ENCODE measurements around the gene NIFK. TPM values are rescaled to one million over a fixed set of nuclear protein-coding genes. Genes with fewer than 3 reads are reported as not detected.
"Not testable (repeated sequence)": the region's sequence is repeated elsewhere in the genome, so short reads cannot be mapped to it uniquely, and the experiment has no call there.

Gene NIFK
- total and polyA plus RNA-seq, 2 of the 4 experiments (the other 2 are of a cell fraction) = 19.5 to 24.3 TPM

DNA sequence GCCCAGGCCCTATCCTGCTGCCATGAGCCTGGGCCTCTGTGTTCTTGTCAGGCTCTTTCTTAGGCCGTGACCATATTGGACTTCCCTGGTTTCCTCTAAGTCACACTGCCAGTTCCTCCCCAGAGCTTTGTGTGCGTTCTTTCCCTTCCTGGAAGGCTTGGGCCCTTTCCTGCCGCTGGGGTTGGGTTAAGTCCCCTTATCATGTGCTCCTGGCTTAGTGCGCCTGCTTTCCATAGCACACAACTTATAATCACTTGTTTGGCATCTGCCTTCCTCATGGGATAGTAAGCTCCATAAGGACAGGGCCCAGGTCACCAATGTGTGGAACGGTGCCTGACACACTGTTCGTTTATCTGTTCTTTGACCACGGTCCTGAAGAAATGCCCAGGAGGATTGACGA, 31.3 kb downstream of the NIFK start:
- in situ Hi-C loops (cut with MboI; ENCODE audit: low sequenced_read_pairs) (no loop called here), intact Hi-C loops (cut with micrococcal nuclease) (no loop called here), dilution Hi-C loops (cut with HindIII; ENCODE audit: low sequenced_read_pairs, unreplicated experiment) (no loop called here)
- WGBS, 2 experiments (ENCODE audit: extremely low coverage in 2 of 2, insufficient read length in 1 of 2) = 93% methylated on average over 2 of the region's 8 CpGs; no CpG with 5 or more reads in 1 of the 2 experiments
- Histone ChIP-seq H3K36me3 (ENCODE audit: control insufficient read depth, insufficient read depth, low read length) (no peaks in the 10 kb centered on the region), H3K18ac (ENCODE audit: low read depth, low read length) (no peak overlapping the region), H4K91ac (ENCODE audit: insufficient read depth, low read depth, low read length) (no peak overlapping the region), H3K4me1 (ENCODE audit: control insufficient read depth, insufficient read depth, low read length) (peaks cover 4% of the 10 kb centered on the region), H3K27ac (ENCODE audit: insufficient read depth, low read length) (no peak overlapping the region), H3K23ac (ENCODE audit: low read depth, low read length) (no peak overlapping the region), H3K27me3 (ENCODE audit: control insufficient read depth, insufficient read depth, low read length) (no peaks in the 10 kb centered on the region), H3K9me3 (ENCODE audit: control insufficient read depth, insufficient read depth, low read length) (no peaks in the 10 kb centered on the region), H4K8ac (ENCODE audit: low read depth in 2 of 2, low read length in 2 of 2) (no peak overlapping the region), H2AFZ (replicated peaks; ENCODE audit: low read length, poor library complexity) (no peak overlapping the region), H2BK15ac (ENCODE audit: low read depth, low read length) (no peak overlapping the region), H3K9ac (ENCODE audit: low read depth, low read length) (no peak overlapping the region), H2AK9ac (replicated peaks; ENCODE audit: low read depth, low read length, poor library complexity) (no peak overlapping the region), H2BK5ac (ENCODE audit: low read depth, low read length, poor library complexity, severe bottlenecking) (no peak overlapping the region), H2AK5ac (ENCODE audit: low read depth, low read length) (no peak overlapping the region), H3K4me3 (ENCODE audit: insufficient read depth, low read depth, low read length) (no peak overlapping the region), H4K20me1 (ENCODE audit: insufficient read depth, low read length) (no peaks in the 10 kb centered on the region), H3K9me1 (ENCODE audit: insufficient read depth, low read length) (peaks cover 5% of the 10 kb centered on the region), H3K4ac (ENCODE audit: low read depth, low read length) (no peak overlapping the region), H2BK20ac (ENCODE audit: low read depth, low read length) (no peak overlapping the region), H4K5ac (ENCODE audit: low read depth, low read length) (no peak overlapping the region), H3K56ac (ENCODE audit: extremely low read depth, insufficient read depth, low read length) (no peak overlapping the region), H3K14ac (replicated peaks; ENCODE audit: low read depth, low read length) (no peak overlapping the region), H3K79me1 (ENCODE audit: low read depth in 1 of 2, low read length in 2 of 2) (no peaks in the 10 kb centered on the region), H3K4me2 (ENCODE audit: low read depth, low read length) (no peak overlapping the region), H2BK120ac (ENCODE audit: low read depth, low read length) (no peak overlapping the region)
- CTCF ChIA-PET = no interaction called here
- BruUV-seq (replicated peaks) = no TSS peak
- POLR2A ChIA-PET (ENCODE audit: unreplicated experiment) = no interaction called here
- no peak for DNase-seq
- ATAC-seq (ENCODE audit: low read depth) = no peak
- no peak for TF ChIP-seq RAD21 (IDR thresholded peaks at IDR 0.05; ENCODE audit: low read length)
- no peak for TF ChIP-seq MXI1 (IDR thresholded peaks at IDR 0.05; ENCODE audit: borderline replicate concordance, low read depth, low read length)
- no peak for TF ChIP-seq POLR2A (IDR thresholded peaks at IDR 0.05; ENCODE audit: low read depth, low read length)
- TF ChIP-seq MAZ (IDR thresholded peaks at IDR 0.05; ENCODE audit: borderline replicate concordance, low read depth, low read length) = no peak
- TF ChIP-seq, protein P1, sequence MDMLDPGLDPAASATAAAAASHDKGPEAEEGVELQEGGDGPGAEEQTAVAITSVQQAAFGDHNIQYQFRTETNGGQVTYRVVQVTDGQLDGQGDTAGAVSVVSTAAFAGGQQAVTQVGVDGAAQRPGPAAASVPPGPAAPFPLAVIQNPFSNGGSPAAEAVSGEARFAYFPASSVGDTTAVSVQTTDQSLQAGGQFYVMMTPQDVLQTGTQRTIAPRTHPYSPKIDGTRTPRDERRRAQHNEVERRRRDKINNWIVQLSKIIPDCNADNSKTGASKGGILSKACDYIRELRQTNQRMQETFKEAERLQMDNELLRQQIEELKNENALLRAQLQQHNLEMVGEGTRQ (IDR thresholded peaks at IDR 0.05; ENCODE audit: low read depth, low read length) = no peak
- no peak for TF ChIP-seq RFX5 (IDR thresholded peaks at IDR 0.05; ENCODE audit: low read depth, low read length)
- TF ChIP-seq, protein P2, sequence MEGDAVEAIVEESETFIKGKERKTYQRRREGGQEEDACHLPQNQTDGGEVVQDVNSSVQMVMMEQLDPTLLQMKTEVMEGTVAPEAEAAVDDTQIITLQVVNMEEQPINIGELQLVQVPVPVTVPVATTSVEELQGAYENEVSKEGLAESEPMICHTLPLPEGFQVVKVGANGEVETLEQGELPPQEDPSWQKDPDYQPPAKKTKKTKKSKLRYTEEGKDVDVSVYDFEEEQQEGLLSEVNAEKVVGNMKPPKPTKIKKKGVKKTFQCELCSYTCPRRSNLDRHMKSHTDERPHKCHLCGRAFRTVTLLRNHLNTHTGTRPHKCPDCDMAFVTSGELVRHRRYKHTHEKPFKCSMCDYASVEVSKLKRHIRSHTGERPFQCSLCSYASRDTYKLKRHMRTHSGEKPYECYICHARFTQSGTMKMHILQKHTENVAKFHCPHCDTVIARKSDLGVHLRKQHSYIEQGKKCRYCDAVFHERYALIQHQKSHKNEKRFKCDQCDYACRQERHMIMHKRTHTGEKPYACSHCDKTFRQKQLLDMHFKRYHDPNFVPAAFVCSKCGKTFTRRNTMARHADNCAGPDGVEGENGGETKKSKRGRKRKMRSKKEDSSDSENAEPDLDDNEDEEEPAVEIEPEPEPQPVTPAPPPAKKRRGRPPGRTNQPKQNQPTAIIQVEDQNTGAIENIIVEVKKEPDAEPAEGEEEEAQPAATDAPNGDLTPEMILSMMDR (conservative IDR thresholded peaks at IDR 0.05; ENCODE audit: low read depth, low read length) = no peak

DNA sequence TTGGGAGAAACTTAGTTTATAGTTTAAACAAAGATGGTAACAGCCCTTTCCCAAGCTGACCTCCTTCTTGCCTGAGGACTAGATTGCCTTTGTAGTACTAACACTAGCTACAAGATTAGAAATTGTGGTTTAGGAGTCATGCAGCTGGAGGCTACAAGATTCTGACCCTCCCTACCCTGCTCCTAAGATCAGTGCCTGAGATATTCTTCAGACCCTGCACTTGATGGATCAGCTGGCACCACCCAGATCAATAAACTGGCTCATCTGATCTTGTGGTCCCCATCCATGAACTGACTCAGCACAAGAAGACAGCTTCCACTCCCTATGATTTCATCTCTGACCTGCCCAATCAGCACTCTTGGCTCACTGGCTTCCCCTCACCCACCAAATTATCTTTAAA, 34.9 kb downstream of the NIFK start:
- H2AFZ ChIP-seq (replicated peaks; ENCODE audit: low read length, poor library complexity); H4K91ac ChIP-seq (ENCODE audit: insufficient read depth, low read depth, low read length); H3K18ac ChIP-seq (ENCODE audit: low read depth, low read length); H3K14ac ChIP-seq (replicated peaks; ENCODE audit: low read depth, low read length); H3K36me3 ChIP-seq (ENCODE audit: control insufficient read depth, insufficient read depth, low read length); H3K4me3 ChIP-seq (ENCODE audit: insufficient read depth, low read depth, low read length); POLR2A ChIA-PET (ENCODE audit: unreplicated experiment); CTCF ChIA-PET; H3K27ac ChIP-seq (ENCODE audit: insufficient read depth, low read length); H4K5ac ChIP-seq (ENCODE audit: low read depth, low read length); H2BK20ac ChIP-seq (ENCODE audit: low read depth, low read length); H2BK15ac ChIP-seq (ENCODE audit: low read depth, low read length); ATAC-seq (ENCODE audit: low read depth); H2BK5ac ChIP-seq (ENCODE audit: low read depth, low read length, poor library complexity, severe bottlenecking); H2AK9ac ChIP-seq (replicated peaks; ENCODE audit: low read depth, low read length, poor library complexity); H4K8ac ChIP-seq (ENCODE audit: low read depth in 2 of 2, low read length in 2 of 2); H3K4ac ChIP-seq (ENCODE audit: low read depth, low read length); DNase-seq; H3K23ac ChIP-seq (ENCODE audit: low read depth, low read length); H3K56ac ChIP-seq (ENCODE audit: extremely low read depth, insufficient read depth, low read length); H3K27me3 ChIP-seq (ENCODE audit: control insufficient read depth, insufficient read depth, low read length); H3K9me1 ChIP-seq (ENCODE audit: insufficient read depth, low read length); H2BK120ac ChIP-seq (ENCODE audit: low read depth, low read length); H3K9ac ChIP-seq (ENCODE audit: low read depth, low read length); in situ Hi-C loops (cut with MboI; ENCODE audit: low sequenced_read_pairs); H4K20me1 ChIP-seq (ENCODE audit: insufficient read depth, low read length); H3K4me2 ChIP-seq (ENCODE audit: low read depth, low read length); H3K9me3 ChIP-seq (ENCODE audit: control insufficient read depth, insufficient read depth, low read length); BruUV-seq (replicated peaks); dilution Hi-C loops (cut with HindIII; ENCODE audit: low sequenced_read_pairs, unreplicated experiment); H3K79me1 ChIP-seq (ENCODE audit: low read depth in 1 of 2, low read length in 2 of 2); intact Hi-C loops (cut with micrococcal nuclease); H2AK5ac ChIP-seq (ENCODE audit: low read depth, low read length): not testable (repeated sequence)
- H3K4me1 ChIP-seq (ENCODE audit: control insufficient read depth, insufficient read depth, low read length) = peaks cover 10% of the 10 kb centered on the region
